ENCODE results near the gene TRIP6.

TRIP6 gene

GRCh38 chr7:100867040-100867775, at the start of gene TRIP6:
TRIP6 (plus strand) TSS chr7:100867387; CDS start chr7:100867498, 111 bp downstream.
- peak; percentile 48 to 49 for DNase-seq (ENCODE audit: low read depth in 2 of 2)

GRCh38 chr7:100818366-100818765, 48.8 kb upstream of the TRIP6 start:
- no peak for DNase-seq (ENCODE audit: low read depth in 2 of 2)

- no peak for DNase-seq (ENCODE audit: low read depth in 2 of 2)
Observed at GRCh38 chr7:100818825-100819224, 48.4 kb upstream of the TRIP6 start.

- no peak for DNase-seq (ENCODE audit: low read depth in 2 of 2)
Observed at GRCh38 chr7:100819586-100819985, 47.6 kb upstream of the TRIP6 start.

- no peak for DNase-seq (ENCODE audit: low read depth in 2 of 2)
Observed at GRCh38 chr7:100822236-100823139, 44.7 kb upstream of the TRIP6 start.

GRCh38 chr7:100823140-100823525, 44.1 kb upstream of the TRIP6 start:
- DNase-seq (ENCODE audit: low read depth in 2 of 2) = no peak

GRCh38 chr7:100823534-100823933, 43.7 kb upstream of the TRIP6 start:
- no peak for DNase-seq (ENCODE audit: low read depth in 2 of 2)

- DNase-seq (ENCODE audit: low read depth in 2 of 2) = no peak
Observed at GRCh38 chr7:100824499-100825214, 42.5 kb upstream of the TRIP6 start.

GRCh38 chr7:100825215-100825671, 41.9 kb upstream of the TRIP6 start:
- no peak for DNase-seq (ENCODE audit: low read depth in 2 of 2)

- no peak for DNase-seq (ENCODE audit: low read depth in 2 of 2)
Observed at GRCh38 chr7:100825751-100826513, 41.3 kb upstream of the TRIP6 start.

- DNase-seq (ENCODE audit: low read depth in 2 of 2) = no peak
Observed at GRCh38 chr7:100826514-100827329, 40.5 kb upstream of the TRIP6 start.

- DNase-seq (ENCODE audit: low read depth in 2 of 2) = no peak
Observed at GRCh38 chr7:100827330-100828226, 39.6 kb upstream of the TRIP6 start, which contains the start of gene EPHB4. EPHB4 (minus strand) TSS chr7:100827523; CDS start chr7:100827030, 493 bp downstream.

- DNase-seq (ENCODE audit: low read depth in 2 of 2) = no peak
Observed at GRCh38 chr7:100829150-100829716, 38.0 kb upstream of the TRIP6 start.

- no peak for DNase-seq (ENCODE audit: low read depth in 2 of 2)
Observed at GRCh38 chr7:100830396-100830795, 36.8 kb upstream of the TRIP6 start.

GRCh38 chr7:100832281-100832633, 34.9 kb upstream of the TRIP6 start:
- DNase-seq (ENCODE audit: low read depth in 2 of 2) = no peak

GRCh38 chr7:100835903-100836811, 31.0 kb upstream of the TRIP6 start:
- DNase-seq (ENCODE audit: low read depth in 2 of 2) = no peak

- DNase-seq (ENCODE audit: low read depth in 2 of 2) = no peak
Observed at GRCh38 chr7:100836812-100837098, 30.4 kb upstream of the TRIP6 start.
